Bronchial epithelial cell (primary cell): ENCODE data around the gene SRC. TPM values are rescaled to one million over a fixed set of nuclear protein-coding genes. Genes with fewer than 3 reads are reported as not detected.

Experiments
- DNase-seq: peaks from one replicate; pipeline ENCODE4 v3.0.0-alpha.2; 2010; ENCODE audit warnings: low read depth
- FAIRE-seq: peaks from 2 replicates; lab custom pipeline; 2011; peaks lifted over from hg19 to GRCh38; lab: Jason Lieb, UNC
- H3K27me3 ChIP-seq: 2 replicates; pipeline ENCODE4 v1.5.1; 2011; ENCODE audit warnings: low read length; ENCODE audit not compliant: control insufficient read depth, insufficient read depth
- H3K36me3 ChIP-seq: 2 replicates; pipeline ENCODE4 v1.5.1; 2011; ENCODE audit warnings: low read length; ENCODE audit not compliant: control insufficient read depth, insufficient read depth
- H3K4me3 ChIP-seq: 2 replicates; pipeline ENCODE4 v1.5.1; 2011; ENCODE audit warnings: mild to moderate bottlenecking, low read depth, low read length, control low read depth
- total RNA-seq: library from RNA; depleted of rRNA; stranded (reverse); fragments of >200 nt; gene quantifications from 2 replicates; pipeline ENCODE4 v1.2.1, GENCODE V29; 2014
- TF ChIP-seq, protein P1 (sequence below): IDR thresholded peaks from 2 replicates; pipeline ENCODE4 v1.5.1; 2011; ENCODE audit warnings: mild to moderate bottlenecking, moderate library complexity, low read length, control low read depth, inconsistent platforms; ENCODE audit not compliant: insufficient read depth, severe bottlenecking

The SRC gene
- total RNA-seq, 1 donor from 2014 or later = 16.6 TPM

DNA sequence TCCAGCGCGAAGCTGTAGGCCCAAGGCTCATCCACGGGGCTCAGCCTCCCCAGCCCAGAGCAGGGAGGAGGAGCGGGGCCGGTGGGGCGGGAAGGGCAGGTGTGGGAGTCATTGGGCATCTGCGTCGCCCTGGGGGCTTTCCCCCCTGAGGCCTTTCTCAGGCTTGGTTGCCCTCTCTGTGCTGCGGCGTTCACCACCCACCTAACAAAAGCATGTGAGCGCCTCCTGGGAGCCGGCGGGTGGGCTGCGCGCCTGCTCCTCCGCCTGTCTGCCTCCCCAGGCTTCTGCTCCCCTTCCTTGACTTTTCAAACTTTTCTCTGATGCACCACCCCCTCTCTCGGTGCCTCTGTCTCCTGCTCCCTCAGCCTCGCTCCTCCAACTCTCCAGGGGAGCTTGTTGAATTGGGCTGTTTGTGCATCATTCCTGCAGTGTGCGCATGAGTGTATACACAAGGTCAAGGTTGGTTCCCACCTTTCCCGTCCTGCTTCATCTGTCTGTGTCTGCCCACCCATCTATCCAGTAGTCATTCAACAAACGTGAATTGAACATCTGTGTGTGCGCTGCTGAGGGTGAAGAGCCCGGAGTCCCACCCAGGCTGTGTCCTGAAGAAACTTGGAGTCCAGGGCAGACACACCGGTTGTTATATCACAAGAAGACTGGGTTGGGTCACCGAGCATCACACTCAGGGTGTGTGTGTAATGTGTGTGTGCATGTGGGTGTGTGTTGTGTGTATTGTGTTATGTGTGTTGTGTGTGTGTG is 92.7 kb downstream of the SRC start:
- TF ChIP-seq, protein P1, sequence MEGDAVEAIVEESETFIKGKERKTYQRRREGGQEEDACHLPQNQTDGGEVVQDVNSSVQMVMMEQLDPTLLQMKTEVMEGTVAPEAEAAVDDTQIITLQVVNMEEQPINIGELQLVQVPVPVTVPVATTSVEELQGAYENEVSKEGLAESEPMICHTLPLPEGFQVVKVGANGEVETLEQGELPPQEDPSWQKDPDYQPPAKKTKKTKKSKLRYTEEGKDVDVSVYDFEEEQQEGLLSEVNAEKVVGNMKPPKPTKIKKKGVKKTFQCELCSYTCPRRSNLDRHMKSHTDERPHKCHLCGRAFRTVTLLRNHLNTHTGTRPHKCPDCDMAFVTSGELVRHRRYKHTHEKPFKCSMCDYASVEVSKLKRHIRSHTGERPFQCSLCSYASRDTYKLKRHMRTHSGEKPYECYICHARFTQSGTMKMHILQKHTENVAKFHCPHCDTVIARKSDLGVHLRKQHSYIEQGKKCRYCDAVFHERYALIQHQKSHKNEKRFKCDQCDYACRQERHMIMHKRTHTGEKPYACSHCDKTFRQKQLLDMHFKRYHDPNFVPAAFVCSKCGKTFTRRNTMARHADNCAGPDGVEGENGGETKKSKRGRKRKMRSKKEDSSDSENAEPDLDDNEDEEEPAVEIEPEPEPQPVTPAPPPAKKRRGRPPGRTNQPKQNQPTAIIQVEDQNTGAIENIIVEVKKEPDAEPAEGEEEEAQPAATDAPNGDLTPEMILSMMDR = no peak
- DNase-seq (no peak), FAIRE-seq (no peak)
- H3K36me3 ChIP-seq = no peaks in the 10 kb centered on the region
- H3K27me3 ChIP-seq = peaks cover 10% of the 10 kb centered on the region
- no peak overlapping the region for H3K4me3 ChIP-seq

GRCh38 chr20:37439223-37439933 is 93.4 kb downstream of the SRC start:
- Histone ChIP-seq H3K36me3 (no peaks in the 10 kb centered on the region), H3K4me3 (no peak overlapping the region), H3K27me3 (peaks cover 9% of the 10 kb centered on the region)
- FAIRE-seq (peak; percentile 75), DNase-seq (no peak)
- TF ChIP-seq, protein P1 = no peak

DNA sequence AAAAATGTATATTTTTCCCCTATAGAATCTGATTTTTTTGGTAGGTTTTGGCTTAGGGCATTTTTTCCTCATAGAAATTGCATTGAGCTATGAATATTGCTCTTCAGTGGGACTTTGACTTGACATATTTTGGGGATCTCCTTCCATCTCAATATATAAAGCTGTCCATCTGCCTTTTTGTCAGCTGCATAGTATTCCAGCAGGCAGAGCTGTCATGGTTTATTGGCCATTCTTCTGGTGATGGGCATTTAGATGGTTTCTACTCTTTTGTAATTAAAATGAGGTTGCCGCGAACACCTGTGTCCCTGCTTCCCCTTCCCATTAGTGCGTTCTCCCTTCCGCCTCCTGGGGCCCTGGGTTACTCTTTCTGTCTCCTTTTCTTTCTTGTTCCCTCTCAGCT is 95.1 kb downstream of the SRC start:
- Histone ChIP-seq H3K4me3 (no peak overlapping the region), H3K27me3 (peaks cover 4% of the 10 kb centered on the region), H3K36me3 (no peaks in the 10 kb centered on the region)
- no peak for FAIRE-seq
- TF ChIP-seq, protein P1 = no peak
- no peak for DNase-seq

- Histone ChIP-seq H3K36me3 (no peaks in the 10 kb centered on the region), H3K4me3 (no peak overlapping the region), H3K27me3 (peaks cover 4% of the 10 kb centered on the region)
- DNase-seq = no peak
- FAIRE-seq = no peak
- TF ChIP-seq, protein P1 = no peak
Observed at GRCh38 chr20:37442547-37442946, 96.6 kb downstream of the SRC start.

- DNase-seq (no peak), FAIRE-seq (no peak)
- H3K27me3 ChIP-seq = peaks cover 4% of the 10 kb centered on the region
- TF ChIP-seq, protein P1 = no peak
- no peaks in the 10 kb centered on the region for H3K36me3 ChIP-seq
- no peak overlapping the region for H3K4me3 ChIP-seq
Observed at GRCh38 chr20:37442986-37443385, 97.0 kb downstream of the SRC start.
